SK-N-SH (cell line): ENCODE data around the gene SLC17A7. TPM values are rescaled to one million over a fixed set of nuclear protein-coding genes. Genes with fewer than 3 reads are reported as not detected.

ENCODE experiments used
- CTCF ChIA-PET: fragments of 300-600, 350-600 bp; formaldehyde crosslinking; extraction: SDS; loops from one replicate; lab custom pipeline; 2021; lab: Yijun Ruan, JAX
- POLR2A ChIA-PET: fragments of 350-600 bp; sonication (Branson Sonifier 250); formaldehyde crosslinking; extraction: SDS; loops from one replicate; lab custom pipeline; 2020; ENCODE audit warnings: antibody characterized with exemption, inconsistent platforms; lab: Yijun Ruan, JAX
- DNase-seq: peaks from one replicate; pipeline ENCODE4 v3.0.0; 2012
- H2AFZ ChIP-seq: fragments of 200-600 bp; sonication (generic); 2 replicates; pipeline ENCODE4 v1.8.1; 2016; ENCODE audit warnings: antibody characterized with exemption, mild to moderate bottlenecking, low read depth
- H3F3A ChIP-seq: fragments of 200-600 bp; sonication (generic); replicated peaks from 2 replicates; pipeline ENCODE3; 2016; ENCODE audit warnings: antibody characterized with exemption, mild to moderate bottlenecking; ENCODE audit not compliant: insufficient read depth
- H3K27ac ChIP-seq, 2 experiments: fragments of 200-500 bp in 1 of 2; fragments of 200-600 bp in 1 of 2; sonication (Bioruptor generic) in 1 of 2; sonication (generic), shearing (Covaris generic) in 1 of 2; 2 replicates each; pipeline versions ENCODE4 v1.5.1 to v1.6.1; 2014 to 2016; ENCODE audit warnings: low read depth in 2 of 2, inconsistent platforms in 1 of 2, low read length in 1 of 2, mild to moderate bottlenecking in 1 of 2, mixed read lengths in 1 of 2
- H3K27me3 ChIP-seq: fragments of 200-600 bp; sonication (generic), shearing (Covaris generic); 2 replicates; pipeline ENCODE4 v1.6.1; 2016; ENCODE audit warnings: mixed run types; ENCODE audit not compliant: insufficient read depth
- H3K36me3 ChIP-seq, 2 experiments: fragments of 200-500 bp in 1 of 2; fragments of 200-600 bp in 1 of 2; sonication (Bioruptor generic) in 1 of 2; sonication (generic) in 1 of 2; replicated peaks in 1 of 2; 2 replicates each; pipeline versions ENCODE3 to v1.5.1; 2014 to 2016; ENCODE audit warnings: low read length in 1 of 2, mild to moderate bottlenecking in 1 of 2; ENCODE audit not compliant: insufficient read depth in 2 of 2, control insufficient read depth in 1 of 2
- H3K4me1 ChIP-seq, 2 experiments: fragments of 200-500 bp in 1 of 2; fragments of 200-600 bp in 1 of 2; sonication (Bioruptor generic) in 1 of 2; sonication (generic), shearing (Covaris generic) in 1 of 2; 2 replicates each; pipeline versions ENCODE4 v1.5.1 to v1.6.1; 2014 to 2016; ENCODE audit warnings: low read depth in 1 of 2, low read length in 1 of 2, mixed run types in 1 of 2; ENCODE audit not compliant: insufficient read depth in 2 of 2, control insufficient read depth in 1 of 2
- H3K4me2 ChIP-seq: fragments of 200-600 bp; sonication (generic), shearing (Covaris generic); 2 replicates; pipeline ENCODE4 v1.6.1; 2017; ENCODE audit warnings: mixed run types
- H3K4me3 ChIP-seq, 2 experiments: fragments of 200-500 bp in 1 of 2; fragments of 200-600 bp in 1 of 2; sonication (Bioruptor generic) in 1 of 2; sonication (generic), shearing (Covaris generic) in 1 of 2; 2 replicates each; pipeline versions ENCODE4 v1.5.1 to v1.8.1; 2014 to 2016; ENCODE audit warnings: low read depth in 2 of 2, inconsistent platforms in 1 of 2, low read length in 1 of 2, mild to moderate bottlenecking in 1 of 2, mixed read lengths in 1 of 2, moderate library complexity in 1 of 2
- H3K79me2 ChIP-seq: fragments of 200-600 bp; sonication (generic); 2 replicates; pipeline ENCODE4 v1.8.1; 2017; ENCODE audit warnings: mild to moderate bottlenecking; ENCODE audit not compliant: insufficient read depth
- H3K9ac ChIP-seq: fragments of 200-600 bp; sonication (generic); 2 replicates; pipeline ENCODE4 v1.6.1; 2017; ENCODE audit warnings: mixed run types
- H3K9me2 ChIP-seq: fragments of 200-600 bp; sonication (generic); 2 replicates; pipeline ENCODE4 v1.6.1; 2017; ENCODE audit warnings: mixed run types
- H3K9me3 ChIP-seq: fragments of 200-600 bp; sonication (generic); 2 replicates; pipeline ENCODE4 v1.6.1; 2017; ENCODE audit warnings: mixed run types, mild to moderate bottlenecking, moderate library complexity
- H4K20me1 ChIP-seq: fragments of 200-600 bp; sonication (generic); 2 replicates; pipeline ENCODE4 v1.6.1; 2017; ENCODE audit warnings: mild to moderate bottlenecking, mixed run types; ENCODE audit not compliant: insufficient read depth
- CTCF ChIP-seq: fragments of 200-600 bp; sonication (generic); IDR thresholded peaks from 2 replicates; pipeline ENCODE4 v1.6.1; 2017; ENCODE audit warnings: antibody characterized with exemption, mild to moderate bottlenecking, moderate library complexity
- FOSL2 ChIP-seq: IDR thresholded peaks from 2 replicates; pipeline ENCODE4 v1.4.0; 2012; ENCODE audit warnings: low read depth, mild to moderate bottlenecking, moderate library complexity, borderline replicate concordance
- IRF3 ChIP-seq: fragments of 150-350 bp; IDR thresholded peaks from 2 replicates; pipeline ENCODE4 v1.6.1; 2016; ENCODE audit warnings: mild to moderate bottlenecking, low read depth, low read length
- MEF2A ChIP-seq: IDR thresholded peaks from 2 replicates; pipeline ENCODE4 v1.4.0; 2012; ENCODE audit warnings: low read depth, borderline replicate concordance
- POLR2AphosphoS5 ChIP-seq: IDR thresholded peaks from 2 replicates; pipeline ENCODE4 v1.6.1; 2012; ENCODE audit warnings: low read depth, low read length
- RAD21 ChIP-seq: IDR thresholded peaks from 2 replicates; pipeline ENCODE4 v1.6.1; 2012; ENCODE audit warnings: mild to moderate bottlenecking, low read length
- RCOR1 ChIP-seq: fragments of 150-350 bp; IDR thresholded peaks from 2 replicates; pipeline ENCODE4 v1.6.1; 2017; ENCODE audit warnings: antibody characterized with exemption, low read length
- REST ChIP-seq: IDR thresholded peaks from 2 replicates; pipeline ENCODE4 v1.6.1; 2012; ENCODE audit warnings: mild to moderate bottlenecking, low read depth, low read length, moderate library complexity
- RFX5 ChIP-seq: IDR thresholded peaks from 2 replicates; pipeline ENCODE4 v1.6.1; 2012; ENCODE audit warnings: mild to moderate bottlenecking, improper control_type of control experiment, low read length
- SMC3 ChIP-seq: IDR thresholded peaks from 2 replicates; pipeline ENCODE4 v1.6.1; 2012; ENCODE audit warnings: low read depth, low read length, improper control_type of control experiment
- TCF12 ChIP-seq: IDR thresholded peaks from 2 replicates; pipeline ENCODE4 v1.4.0; 2012
- USF2 ChIP-seq: fragments of 150-350 bp; IDR thresholded peaks from 2 replicates; pipeline ENCODE4 v1.6.1; 2017; ENCODE audit warnings: antibody characterized with exemption, low read length, low read depth, borderline replicate concordance
- ZBTB33 ChIP-seq: IDR thresholded peaks from 2 replicates; pipeline ENCODE4 v1.4.0; 2012; ENCODE audit warnings: low read depth, borderline replicate concordance
- WGBS: methylation state at CpG from one replicate; pipeline ENCODE4 v1.1.6; 2017; ENCODE audit warnings: low lambda C conversion rate; 5-methylcytosine and 5-hydroxymethylcytosine counted together
- polyA plus RNA-seq, 3 experiments: library from polyadenylated mRNA; depleted of rRNA; stranded (reverse); fragments of >200 nt; gene quantifications; 2 replicates each; pipeline ENCODE4 v1.2.3, GENCODE V29; 2012

Gene SLC17A7
- polyA plus RNA-seq, 1 of the 3 experiments (the other 2 are of a cell fraction) = 0.59 TPM

DNA sequence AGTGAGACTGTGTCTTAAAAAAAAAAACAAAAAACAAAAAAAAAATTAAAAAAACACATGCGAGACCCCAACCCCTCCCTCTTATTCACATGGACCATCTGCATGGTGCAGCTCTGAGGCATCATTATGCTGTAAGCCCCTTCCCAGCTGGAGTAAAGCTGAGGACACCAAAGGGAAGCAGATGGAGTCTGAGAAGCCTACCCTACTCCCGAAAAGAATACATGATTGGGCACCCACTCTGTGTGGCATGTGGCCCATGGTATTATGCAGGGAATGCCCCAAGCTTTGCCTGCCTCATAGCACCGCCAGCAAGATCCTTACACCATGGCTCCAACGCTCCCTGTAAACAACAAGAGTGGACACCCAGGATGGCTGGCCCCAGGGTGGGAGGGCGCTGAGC is 22.8 kb downstream of the SLC17A7 start:
- no peak for TF ChIP-seq RAD21
- TF ChIP-seq REST = no peak
- no peak for TF ChIP-seq RCOR1
- no peak for TF ChIP-seq USF2
- TF ChIP-seq FOSL2 = no peak
- TF ChIP-seq SMC3 = no peak
- TF ChIP-seq ZBTB33 = no peak
- TF ChIP-seq POLR2AphosphoS5 = no peak
- no peak for TF ChIP-seq TCF12
- TF ChIP-seq MEF2A = no peak
- TF ChIP-seq IRF3 = no peak
- TF ChIP-seq CTCF = no peak
- no peak for TF ChIP-seq RFX5
- 31% methylated on average over 5 of the region's 5 CpGs for WGBS
- peaks cover 7% of the 10 kb centered on the region for H3F3A ChIP-seq
- H3K9me3 ChIP-seq = no peaks in the 10 kb centered on the region
- no peaks in the 10 kb centered on the region for H4K20me1 ChIP-seq
- H3K9me2 ChIP-seq = no peaks in the 10 kb centered on the region
- no peak for DNase-seq
- peaks cover 72% of the 10 kb centered on the region for H3K27me3 ChIP-seq
- peaks cover 0 to 8% of the 10 kb centered on the region in 2 experiments; a peak in 2 of 4 replicates for H3K4me1 ChIP-seq
- no peaks in the 10 kb centered on the region for H3K79me2 ChIP-seq
- CTCF ChIA-PET = interaction anchor here (0.8 to 17.5 kb wide), 4 partner anchors 15 to 272 kb away, joined by 3 to 108 read pairs (median 7); no protein-coding TSS in a partner anchor
- H2AFZ ChIP-seq = no peak overlapping the region
- no peak overlapping the region for H3K4me2 ChIP-seq
- no peaks in the 10 kb centered on the region for H3K36me3 ChIP-seq
- H3K27ac ChIP-seq = no peak overlapping the region
- POLR2A ChIA-PET = no interaction called here
- no peak overlapping the region for H3K4me3 ChIP-seq
- no peak overlapping the region for H3K9ac ChIP-seq
